ENCODE data around the gene SLC45A2.
A peak's percentile ranks its signal among the peaks of the same experiment; 100 is the strongest.

The SLC45A2 gene

GRCh38 chr5:34005681-34006080 lies 21.2 kb upstream of the SLC45A2 start:
- no peak for DNase-seq

GRCh38 chr5:34005211-34005610 lies 20.7 kb upstream of the SLC45A2 start:
- DNase-seq: no peak

- no peak for DNase-seq
Measured at GRCh38 chr5:34003941-34004340, 19.4 kb upstream of the SLC45A2 start.

GRCh38 chr5:34002629-34003328 lies 18.3 kb upstream of the SLC45A2 start:
- no peak for DNase-seq

GRCh38 chr5:34001241-34001841 lies 16.8 kb upstream of the SLC45A2 start:
- peak; percentile 99 for DNase-seq

GRCh38 chr5:33999978-34000377 lies 15.5 kb upstream of the SLC45A2 start:
- DNase-seq: peak; percentile 15

- peak; percentile 82 for DNase-seq
Measured at GRCh38 chr5:33997331-33997983, 13.0 kb upstream of the SLC45A2 start.

GRCh38 chr5:33995865-33996264 lies 11.4 kb upstream of the SLC45A2 start:
- DNase-seq: no peak

- DNase-seq: peak; percentile 20
Measured at GRCh38 chr5:33994845-33995244, 10.4 kb upstream of the SLC45A2 start.

GRCh38 chr5:33992864-33993263 lies 8.4 kb upstream of the SLC45A2 start:
- DNase-seq: no peak

GRCh38 chr5:33985447-33985846 lies 954 bp upstream of the SLC45A2 start:
- no peak for DNase-seq

- DNase-seq: no peak
Measured at GRCh38 chr5:33984178-33984577, 315 bp downstream of the SLC45A2 start.

GRCh38 chr5:33981408-33982162 lies 2.9 kb downstream of the SLC45A2 start:
- no peak for DNase-seq

- DNase-seq: no peak
Measured at GRCh38 chr5:33980030-33980429, 4.5 kb downstream of the SLC45A2 start.

- no peak for DNase-seq
Measured at GRCh38 chr5:33978306-33978705, 6.2 kb downstream of the SLC45A2 start.

- DNase-seq: no peak
Measured at GRCh38 chr5:33976307-33976706, 8.2 kb downstream of the SLC45A2 start.

- peak; percentile 26 for DNase-seq
Measured at GRCh38 chr5:33975852-33976251, 8.6 kb downstream of the SLC45A2 start.

- DNase-seq: no peak
Measured at GRCh38 chr5:33973271-33973670, 11.2 kb downstream of the SLC45A2 start.

- DNase-seq: peak; percentile 47
Measured at GRCh38 chr5:33969572-33970452, 14.7 kb downstream of the SLC45A2 start.

- DNase-seq: peak; percentile 63
Measured at GRCh38 chr5:33968211-33969005, 16.1 kb downstream of the SLC45A2 start.

- DNase-seq: no peak
Measured at GRCh38 chr5:33966805-33967204, 17.7 kb downstream of the SLC45A2 start.

Measured in NCI-H69 (cell line).